ENCODE results near the gene ESYT1. TPM values are rescaled to one million over a fixed set of nuclear protein-coding genes. Genes with fewer than 3 reads are reported as not detected.

The ESYT1 gene
- polyA plus RNA-seq, 1 experiment = 127 TPM

DNA sequence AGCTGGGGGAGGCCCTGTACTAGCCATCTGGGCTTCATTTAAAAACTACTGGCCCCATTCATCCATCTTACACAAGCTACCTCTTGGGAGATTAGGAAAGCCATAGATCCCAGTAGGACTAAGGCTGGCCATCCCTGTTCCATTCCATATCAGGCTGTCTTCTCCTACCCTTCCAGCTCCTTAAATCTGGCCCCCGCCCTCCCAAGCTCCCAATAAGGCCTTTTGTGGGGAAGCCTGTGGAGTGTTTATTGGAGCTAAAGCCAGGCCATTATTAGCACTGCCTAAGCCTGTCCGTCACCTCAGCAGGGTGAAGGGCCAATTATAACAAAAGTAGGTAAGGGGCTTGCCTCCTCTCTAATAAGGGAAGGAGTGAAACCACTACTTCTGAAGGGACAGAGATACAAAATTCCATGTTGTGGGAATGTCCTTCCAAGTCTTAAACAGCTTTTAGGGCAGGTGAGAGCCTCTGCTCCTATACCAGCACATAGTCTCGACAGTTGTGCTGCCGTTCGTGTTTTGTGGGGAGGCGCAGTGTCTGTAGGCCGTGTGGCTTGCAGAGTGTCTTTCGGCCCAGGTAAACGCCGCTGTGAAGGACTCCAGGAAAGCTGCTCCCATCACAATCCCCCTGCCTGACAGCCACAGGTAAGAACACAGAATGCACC is 33.8 kb downstream of the ESYT1 start:
- DNase-seq (ENCODE audit: low read depth, low spot score) = no peak
- ChIA-PET POLR2A (interaction anchor here (1.0 to 2.5 kb wide), 6 partner anchors 10 to 44 kb away, joined by 4 to 18 read pairs (median 7); partner anchors contain the start of genes ESYT1, SMARCC2 and ZC3H10), CTCF (interaction anchor here (0.7 to 1.7 kb wide), 5 partner anchors 14 to 43 kb away, joined by 5 to 11 read pairs (median 9); partner anchors contain the start of gene SMARCC2)
- Histone ChIP-seq H3K27ac (ENCODE audit: low read depth, low read length) (peak overlapping the region; percentile 31), H3K27me3 (ENCODE audit: control insufficient read depth, insufficient read depth, low read length) (no peaks in the 10 kb centered on the region), H3K4me3 (ENCODE audit: low read depth, low read length) (0 out of 2 replicates have a peak overlapping the region, but pooled peaks have one; percentile 10), H3K9me3 (ENCODE audit: control insufficient read depth, insufficient read depth, low read length) (no peaks in the 10 kb centered on the region)
- TF ChIP-seq, protein P1, sequence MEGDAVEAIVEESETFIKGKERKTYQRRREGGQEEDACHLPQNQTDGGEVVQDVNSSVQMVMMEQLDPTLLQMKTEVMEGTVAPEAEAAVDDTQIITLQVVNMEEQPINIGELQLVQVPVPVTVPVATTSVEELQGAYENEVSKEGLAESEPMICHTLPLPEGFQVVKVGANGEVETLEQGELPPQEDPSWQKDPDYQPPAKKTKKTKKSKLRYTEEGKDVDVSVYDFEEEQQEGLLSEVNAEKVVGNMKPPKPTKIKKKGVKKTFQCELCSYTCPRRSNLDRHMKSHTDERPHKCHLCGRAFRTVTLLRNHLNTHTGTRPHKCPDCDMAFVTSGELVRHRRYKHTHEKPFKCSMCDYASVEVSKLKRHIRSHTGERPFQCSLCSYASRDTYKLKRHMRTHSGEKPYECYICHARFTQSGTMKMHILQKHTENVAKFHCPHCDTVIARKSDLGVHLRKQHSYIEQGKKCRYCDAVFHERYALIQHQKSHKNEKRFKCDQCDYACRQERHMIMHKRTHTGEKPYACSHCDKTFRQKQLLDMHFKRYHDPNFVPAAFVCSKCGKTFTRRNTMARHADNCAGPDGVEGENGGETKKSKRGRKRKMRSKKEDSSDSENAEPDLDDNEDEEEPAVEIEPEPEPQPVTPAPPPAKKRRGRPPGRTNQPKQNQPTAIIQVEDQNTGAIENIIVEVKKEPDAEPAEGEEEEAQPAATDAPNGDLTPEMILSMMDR (IDR thresholded peaks at IDR 0.05; ENCODE audit: low read depth, low read length) = no peak

DNA sequence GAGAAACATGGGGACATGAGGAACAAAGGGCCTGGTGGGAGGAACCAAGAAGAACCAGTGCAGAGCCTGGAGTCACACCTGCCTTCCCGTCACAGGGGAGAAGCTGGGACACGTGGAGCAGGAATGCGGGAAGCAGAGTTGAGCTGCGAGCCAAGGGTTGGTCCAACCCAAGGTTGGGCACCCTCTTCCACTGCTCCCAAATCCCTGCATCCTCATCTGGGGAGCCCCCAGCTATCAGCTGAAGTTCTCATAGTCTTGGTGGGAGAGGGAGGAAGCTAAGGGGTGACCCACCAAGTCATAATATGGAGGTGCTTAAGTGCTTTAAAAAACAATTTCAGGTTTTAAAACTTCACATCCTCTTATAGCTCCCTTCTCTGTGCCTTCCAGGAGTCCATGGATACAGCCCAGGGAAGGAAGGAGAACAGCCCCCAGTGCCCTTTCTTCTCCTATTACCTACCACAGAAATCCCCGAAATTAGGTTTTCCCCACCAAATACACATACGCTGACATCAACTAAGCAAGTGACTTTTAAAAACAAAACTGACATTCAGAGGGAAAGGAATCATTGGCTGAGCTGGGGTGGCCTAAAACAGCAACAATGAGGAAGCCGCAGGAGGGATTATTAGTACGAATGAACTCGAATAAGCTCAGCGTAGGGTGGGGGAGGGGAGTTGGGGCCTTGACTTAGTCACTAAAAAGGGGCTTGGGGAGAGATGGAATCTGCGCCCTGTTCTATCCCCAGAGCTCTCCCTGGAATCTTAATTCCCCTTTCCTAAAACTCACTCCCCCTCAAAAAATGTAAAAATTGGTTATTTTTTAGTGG is 34.6 kb downstream of the ESYT1 start:
- ChIA-PET CTCF (interaction anchor here (0.6 to 1.8 kb wide), 6 partner anchors 11 to 44 kb away, joined by 3 to 9 read pairs (median 4); partner anchors contain the start of genes SMARCC2 and ZC3H10), POLR2A (interaction anchor here (0.5 to 2.5 kb wide), 14 partner anchors 11 to 1358 kb away, joined by 3 to 18 read pairs (median 4); partner anchors contain the start of genes DDIT3, ESYT1, SMARCC2 and ZC3H10)
- Histone ChIP-seq H3K9me3 (ENCODE audit: control insufficient read depth, insufficient read depth, low read length) (no peaks in the 10 kb centered on the region), H3K27ac (ENCODE audit: low read depth, low read length) (peak overlapping the region; percentile 12), H3K4me3 (ENCODE audit: low read depth, low read length) (no peak overlapping the region), H3K27me3 (ENCODE audit: control insufficient read depth, insufficient read depth, low read length) (no peaks in the 10 kb centered on the region)
- no peak for DNase-seq (ENCODE audit: low read depth, low spot score)
- TF ChIP-seq, protein P1 (IDR thresholded peaks at IDR 0.05; ENCODE audit: low read depth, low read length) = no peak

DNA sequence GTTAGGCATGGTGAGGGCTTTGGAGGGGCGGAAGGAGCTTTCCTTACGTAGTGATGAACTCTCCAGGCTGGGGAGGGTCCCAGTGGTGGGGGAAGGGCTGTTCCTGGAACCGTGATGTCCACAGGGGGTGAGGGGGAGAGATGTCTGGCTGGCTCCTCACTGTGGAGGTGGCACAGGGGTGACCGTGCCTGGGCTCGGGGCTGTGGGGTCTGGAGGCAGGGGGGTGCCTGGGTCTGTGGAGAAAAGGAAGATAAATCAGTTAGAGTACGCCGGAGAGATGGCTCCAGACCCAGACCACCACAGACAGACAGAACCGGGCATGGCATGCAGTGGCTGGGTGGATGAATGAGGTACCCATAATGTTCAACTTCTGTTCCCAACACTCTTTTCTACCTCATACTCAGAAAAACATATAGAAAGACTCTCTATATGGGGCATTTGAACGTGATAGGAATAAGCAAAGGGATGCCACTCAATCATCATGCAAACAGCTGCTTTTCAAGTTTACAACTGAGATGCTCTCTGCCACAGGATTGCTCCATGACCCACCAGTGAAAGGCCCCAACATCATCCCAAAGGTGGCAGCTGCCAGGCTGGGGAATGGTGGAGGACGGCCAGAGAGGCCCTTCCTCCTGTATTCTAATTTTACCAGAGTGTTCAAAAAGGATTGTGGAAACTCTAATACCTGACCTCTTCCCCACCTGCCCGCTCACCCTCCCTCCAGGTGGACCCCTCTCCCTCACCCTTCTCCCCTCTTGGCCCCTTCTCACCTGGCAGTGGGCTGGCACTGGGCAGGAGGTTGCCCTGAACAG is 35.7 kb downstream of the ESYT1 start:
- DNase-seq (ENCODE audit: low read depth, low spot score) = no peak
- no peaks in the 10 kb centered on the region for H3K27me3 ChIP-seq (ENCODE audit: control insufficient read depth, insufficient read depth, low read length)
- no peaks in the 10 kb centered on the region for H3K9me3 ChIP-seq (ENCODE audit: control insufficient read depth, insufficient read depth, low read length)
- H3K4me3 ChIP-seq (ENCODE audit: low read depth, low read length) = no peak overlapping the region
- TF ChIP-seq, protein P1 (IDR thresholded peaks at IDR 0.05; ENCODE audit: low read depth, low read length) = no peak
- CTCF ChIA-PET = interaction anchor here (1.5 to 1.8 kb wide), 2 partner anchors 12 to 45 kb away, joined by 4 read pairs; partner anchors contain the start of gene ZC3H10
- H3K27ac ChIP-seq (ENCODE audit: low read depth, low read length) = peak overlapping the region; percentile 21
- POLR2A ChIA-PET = interaction anchor here (0.5 to 2.5 kb wide), 8 partner anchors 15 to 289 kb away, joined by 3 to 18 read pairs (median 3); partner anchors contain the start of genes ESYT1, SMARCC2 and ZC3H10

DNA sequence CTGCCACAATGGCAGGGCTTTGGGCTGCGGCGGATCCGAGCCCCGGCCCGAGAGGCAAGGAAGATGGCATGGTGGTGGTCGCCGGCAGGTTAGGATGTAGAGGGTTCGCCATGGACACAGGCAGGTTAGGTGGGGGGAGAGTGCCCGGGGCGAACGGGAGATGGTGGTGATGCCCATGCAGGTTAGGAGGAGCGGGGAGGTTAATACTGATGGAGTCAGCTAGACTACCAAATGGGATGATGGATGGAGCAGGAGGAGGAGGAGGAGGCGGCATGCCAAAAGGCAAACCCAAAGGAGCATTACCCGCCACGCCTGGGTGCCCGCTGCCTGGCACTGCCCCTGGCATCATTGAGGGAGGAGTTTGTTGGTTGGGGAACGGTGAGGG is 36.3 kb downstream of the ESYT1 start:
- CTCF ChIA-PET = interaction anchor here (1.8 kb wide), 1 partner anchor 13 kb away, joined by 4 read pairs; no protein-coding TSS in a partner anchor
- TF ChIP-seq, protein P1 (IDR thresholded peaks at IDR 0.05; ENCODE audit: low read depth, low read length) = no peak
- POLR2A ChIA-PET = interaction anchor here (0.7 to 1.7 kb wide), 4 partner anchors 37 to 289 kb away, joined by 3 to 4 read pairs (median 3); partner anchors contain the start of gene ESYT1
- DNase-seq (ENCODE audit: low read depth, low spot score) = no peak
- no peak overlapping the region for H3K4me3 ChIP-seq (ENCODE audit: low read depth, low read length)
- H3K27ac ChIP-seq (ENCODE audit: low read depth, low read length) = no peak overlapping the region
- no peaks in the 10 kb centered on the region for H3K27me3 ChIP-seq (ENCODE audit: control insufficient read depth, insufficient read depth, low read length)
- H3K9me3 ChIP-seq (ENCODE audit: control insufficient read depth, insufficient read depth, low read length) = no peaks in the 10 kb centered on the region
